ENCODE measurements around the gene ARID5B.

- TF ChIP-seq YY1 (IDR thresholded peaks at IDR 0.05; ENCODE audit: insufficient read depth, insufficient read length) (no peak), ZNF274 (IDR thresholded peaks at IDR 0.05; ENCODE audit: low read depth, low read length) (no peak), SUZ12 (IDR thresholded peaks at IDR 0.05; ENCODE audit: extremely low read depth, insufficient read depth, insufficient read length) (no peak)
Measured at GRCh38 chr10:62048470-62048869, 147.0 kb downstream of the ARID5B start.

Data from NT2/D1 (cell line).